Neutrophil (primary cell): ENCODE data around the gene KCNJ10.

Experiments
- H3K27ac ChIP-seq: fragments of 200-600 bp; sonication (generic); 2 replicates; pipeline ENCODE4 v1.5.1; 2016; ENCODE audit warnings: mild to moderate bottlenecking, moderate library complexity
- H3K27me3 ChIP-seq: fragments of 200-600 bp; sonication (generic); 2 replicates; pipeline ENCODE4 v1.6.0; 2016; ENCODE audit warnings: mild to moderate bottlenecking
- H3K36me3 ChIP-seq: fragments of 200-600 bp; sonication (generic); 2 replicates; pipeline ENCODE4 v1.5.1; 2017
- H3K4me1 ChIP-seq, 2 experiments: fragments of 200-600 bp in 1 of 2; sonication (generic) in 1 of 2; 1 replicate in 1 of 2; 2 replicates in 1 of 2; pipeline versions ENCODE4 v1.5.1 to v1.6.1; 2013 to 2016; ENCODE audit warnings: low read depth in 1 of 2, low read length in 1 of 2, mild to moderate bottlenecking in 1 of 2, moderate library complexity in 1 of 2; ENCODE audit not compliant: control insufficient read depth in 1 of 2, insufficient read depth in 1 of 2
- H3K4me3 ChIP-seq, 2 experiments: fragments of 200-600 bp in 1 of 2; sonication (generic) in 1 of 2; 1 replicate in 1 of 2; 2 replicates in 1 of 2; pipeline ENCODE4 v1.5.1; 2013 to 2016; ENCODE audit warnings: low read depth in 1 of 2, low read length in 1 of 2, mild to moderate bottlenecking in 1 of 2, moderate library complexity in 1 of 2
- H3K9me3 ChIP-seq: fragments of 200-600 bp; sonication (generic); 2 replicates; pipeline ENCODE4 v1.5.1; 2016
- CTCF ChIP-seq: fragments of 200-600 bp; sonication (generic); IDR thresholded peaks from 2 replicates; pipeline ENCODE4 v1.5.1; 2016; ENCODE audit warnings: antibody characterized with exemption

The KCNJ10 gene

GRCh38 chr1:160076295-160076694 lies 6.3 kb upstream of the KCNJ10 start:
- no peak for TF ChIP-seq CTCF
- peaks cover 54% of the 10 kb centered on the region for H3K27me3 ChIP-seq
- H3K4me3 ChIP-seq = no peak overlapping the region
- H3K36me3 ChIP-seq = no peaks in the 10 kb centered on the region
- no peak overlapping the region for H3K27ac ChIP-seq
- no peaks in the 10 kb centered on the region for H3K4me1 ChIP-seq
- no peaks in the 10 kb centered on the region for H3K9me3 ChIP-seq

- Histone ChIP-seq H3K4me3 (no peak overlapping the region), H3K27me3 (peaks cover 54% of the 10 kb centered on the region)
- TF ChIP-seq CTCF = no peak
Measured at GRCh38 chr1:160075836-160076235, 5.9 kb upstream of the KCNJ10 start.

GRCh38 chr1:160074865-160075264 lies 4.9 kb upstream of the KCNJ10 start:
- Histone ChIP-seq H3K27ac (no peak overlapping the region), H3K4me3 (no peak overlapping the region), H3K4me1 (peaks cover 0 to 8% of the 10 kb centered on the region in 2 experiments), H3K27me3 (peaks cover 54% of the 10 kb centered on the region), H3K9me3 (no peaks in the 10 kb centered on the region), H3K36me3 (no peaks in the 10 kb centered on the region)
- TF ChIP-seq CTCF = no peak

More at GRCh38 chr1:160075836-160076235, 5.9 kb upstream of the KCNJ10 start:
- H3K9me3 ChIP-seq = no peaks in the 10 kb centered on the region
- no peaks in the 10 kb centered on the region for H3K4me1 ChIP-seq
- no peak overlapping the region for H3K27ac ChIP-seq
- no peaks in the 10 kb centered on the region for H3K36me3 ChIP-seq

- H3K4me3 ChIP-seq = no peak overlapping the region
- peaks cover 0 to 9% of the 10 kb centered on the region in 2 experiments for H3K4me1 ChIP-seq
- no peak for TF ChIP-seq CTCF
- H3K9me3 ChIP-seq = no peaks in the 10 kb centered on the region
- H3K36me3 ChIP-seq = no peaks in the 10 kb centered on the region
- H3K27me3 ChIP-seq = peaks cover 72% of the 10 kb centered on the region
- H3K27ac ChIP-seq = no peak overlapping the region
Measured at GRCh38 chr1:160071289-160071688, 1.3 kb upstream of the KCNJ10 start.

GRCh38 chr1:160070243-160071163 lies 543 bp upstream of the KCNJ10 start:
- peaks cover 80% of the 10 kb centered on the region for H3K27me3 ChIP-seq
- TF ChIP-seq CTCF = no peak

More at GRCh38 chr1:160070243-160071163, 543 bp upstream of the KCNJ10 start:
- H3K36me3 ChIP-seq = no peaks in the 10 kb centered on the region
- H3K9me3 ChIP-seq = no peaks in the 10 kb centered on the region
- no peak overlapping the region for H3K27ac ChIP-seq
- H3K4me1 ChIP-seq = peaks cover 0 to 9% of the 10 kb centered on the region in 2 experiments
- H3K4me3 ChIP-seq = no peak overlapping the region
